ENCODE data around the gene NUP98.
A peak's percentile ranks its signal among the peaks of the same experiment; 100 is the strongest.

Gene NUP98

GRCh38 chr11:3797329-3798090 lies at the start of gene NUP98:
NUP98 (minus strand) TSS chr11:3797554; CDS start chr11:3782117, 15,437 bp downstream.
- DNase-seq (ENCODE audit: low read depth): peak; percentile 99

- no peak for DNase-seq (ENCODE audit: low read depth)
Observed at GRCh38 chr11:3845670-3846069, 48.3 kb upstream of the NUP98 start.

- no peak for DNase-seq (ENCODE audit: low read depth)
Observed at GRCh38 chr11:3845246-3845645, 47.9 kb upstream of the NUP98 start.

- DNase-seq (ENCODE audit: low read depth): no peak
Observed at GRCh38 chr11:3843326-3843725, 46.0 kb upstream of the NUP98 start.

- DNase-seq (ENCODE audit: low read depth): peak; percentile 93
Observed at GRCh38 chr11:3841426-3842350, 44.3 kb upstream of the NUP98 start.

GRCh38 chr11:3840870-3841425 lies 43.6 kb upstream of the NUP98 start, which contains the start of gene RHOG:
RHOG (minus strand) TSS chr11:3840959; CDS start chr11:3828138, 12,821 bp downstream.
- DNase-seq (ENCODE audit: low read depth): no peak

- peak; percentile 22 for DNase-seq (ENCODE audit: low read depth)
Observed at GRCh38 chr11:3840004-3840869, 42.9 kb upstream of the NUP98 start.

- no peak for DNase-seq (ENCODE audit: low read depth)
Observed at GRCh38 chr11:3838504-3838903, 41.1 kb upstream of the NUP98 start.

GRCh38 chr11:3837793-3838192 lies 40.4 kb upstream of the NUP98 start:
- DNase-seq (ENCODE audit: low read depth): no peak

GRCh38 chr11:3836903-3837302 lies 39.5 kb upstream of the NUP98 start:
- no peak for DNase-seq (ENCODE audit: low read depth)

- no peak for DNase-seq (ENCODE audit: low read depth)
Observed at GRCh38 chr11:3835751-3836150, 38.4 kb upstream of the NUP98 start.

- DNase-seq (ENCODE audit: low read depth): no peak
Observed at GRCh38 chr11:3834664-3835461, 37.5 kb upstream of the NUP98 start.

GRCh38 chr11:3834349-3834663 lies 37.0 kb upstream of the NUP98 start:
- DNase-seq (ENCODE audit: low read depth): no peak

- no peak for DNase-seq (ENCODE audit: low read depth)
Observed at GRCh38 chr11:3833449-3833848, 36.1 kb upstream of the NUP98 start.

GRCh38 chr11:3832816-3833215 lies 35.5 kb upstream of the NUP98 start:
- DNase-seq (ENCODE audit: low read depth): no peak

- DNase-seq (ENCODE audit: low read depth): no peak
Observed at GRCh38 chr11:3831378-3832239, 34.3 kb upstream of the NUP98 start.

- no peak for DNase-seq (ENCODE audit: low read depth)
Observed at GRCh38 chr11:3830730-3831129, 33.4 kb upstream of the NUP98 start.

GRCh38 chr11:3830088-3830487 lies 32.7 kb upstream of the NUP98 start:
- no peak for DNase-seq (ENCODE audit: low read depth)

GRCh38 chr11:3827434-3828186 lies 30.3 kb upstream of the NUP98 start:
- no peak for DNase-seq (ENCODE audit: low read depth)

Data from activated gamma-delta T cell treated with anti-CD3 and anti-CD28 coated beads, Interleukin-2, amount 50 U/mL, for 16 hours (primary cell).